HG03439 (cell line): ENCODE data around the gene PTTG1IP2.

ENCODE experiments used
- ATAC-seq: cut with Tn5 transposase; IDR thresholded peaks from one replicate; pipeline ENCODE4 v1.9.1; 2021; ENCODE audit warnings: mild to moderate bottlenecking, moderate library complexity; ENCODE audit not compliant: unreplicated experiment

PTTG1IP2 gene

DNA sequence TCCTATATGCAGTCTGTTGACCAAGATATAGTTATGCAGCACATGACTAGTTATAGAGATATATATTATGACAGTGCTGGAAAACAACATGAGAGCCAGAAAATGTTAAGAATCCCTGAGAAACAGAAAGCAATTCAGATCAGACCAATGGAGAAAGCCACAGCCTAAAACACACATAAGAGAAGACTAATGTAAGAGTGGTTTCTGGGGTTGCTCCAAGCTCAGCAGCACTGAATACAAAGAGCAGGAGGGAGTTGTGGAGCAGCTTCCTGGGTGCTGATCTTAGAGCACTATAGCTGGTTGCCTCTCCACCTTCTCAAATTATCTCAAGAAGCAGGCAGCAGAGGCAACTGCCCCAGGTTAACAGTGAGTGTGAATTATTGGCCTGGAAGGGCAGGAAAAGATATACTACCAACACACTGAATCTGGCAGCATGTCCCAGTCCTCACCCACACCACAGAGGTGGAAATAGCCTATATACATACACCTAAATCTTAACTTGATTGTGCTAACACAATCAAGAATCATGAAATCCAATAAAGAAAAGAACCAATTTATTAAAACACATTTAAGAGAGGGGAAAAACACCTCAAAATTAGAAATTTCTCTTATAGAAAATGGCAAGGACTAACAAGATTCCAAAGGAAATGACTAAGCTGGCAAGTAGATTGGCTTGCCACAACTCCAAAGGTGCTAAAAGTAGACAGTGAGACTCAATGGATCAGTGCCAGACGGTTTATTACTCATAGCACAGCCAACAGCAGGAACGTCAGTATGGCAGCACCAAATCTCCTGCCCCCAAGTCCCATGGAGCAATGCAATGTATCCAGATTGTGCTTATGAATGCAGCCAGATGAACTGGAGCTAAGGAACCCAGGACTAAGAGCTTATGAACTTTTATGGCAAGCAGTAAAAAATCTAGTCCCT, 5.1 kb downstream of the PTTG1IP2 start:
- ATAC-seq = no peak

DNA sequence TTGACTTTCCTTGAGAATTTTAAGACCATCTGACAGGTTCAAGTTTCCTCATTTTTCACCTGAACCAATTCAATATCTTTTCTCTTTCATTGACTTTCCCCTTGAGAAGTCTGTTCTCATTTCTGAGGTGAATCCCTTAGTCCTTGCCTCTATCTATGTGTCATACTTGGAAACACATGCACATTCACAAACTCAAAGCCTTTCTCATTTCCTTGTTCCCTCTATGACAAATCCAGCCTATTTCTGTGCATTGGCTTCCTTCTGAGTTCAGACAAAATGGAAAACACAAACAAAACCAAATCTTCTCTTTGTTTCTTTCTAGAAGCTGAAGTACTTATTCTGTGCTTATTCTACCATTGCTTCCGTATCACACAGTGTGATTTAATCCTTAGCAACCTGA, 13.8 kb downstream of the PTTG1IP2 start:
- no peak for ATAC-seq

- no peak for ATAC-seq
Observed at GRCh38 chr7:90484706-90485105, 15.3 kb downstream of the PTTG1IP2 start.

DNA sequence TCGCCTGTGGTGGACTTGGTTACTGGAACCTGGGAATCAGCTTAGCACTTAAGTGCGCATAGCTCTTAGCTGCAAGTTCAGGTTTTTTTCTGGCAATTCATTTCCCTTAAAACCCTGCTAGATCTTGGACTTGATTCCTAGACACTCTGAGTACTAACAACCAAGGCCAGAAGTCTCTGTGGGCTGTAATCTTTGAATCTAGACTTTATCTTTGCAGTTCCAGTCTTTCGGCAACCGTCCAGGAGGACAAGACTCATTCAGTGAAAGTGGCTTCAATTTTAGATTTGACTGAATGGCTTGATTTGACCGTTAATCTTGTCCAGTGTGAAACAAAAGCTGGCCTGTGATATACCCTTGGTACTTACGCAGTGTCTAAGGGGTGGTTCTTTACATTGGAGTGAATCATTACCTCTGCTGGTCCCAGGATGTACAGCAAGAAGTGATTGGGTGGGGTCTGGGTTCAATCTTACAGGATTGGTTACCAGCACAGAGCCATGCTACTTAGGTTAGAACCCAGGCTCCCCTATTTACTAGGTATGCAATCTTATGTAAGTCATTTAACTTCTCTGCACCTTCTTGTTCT, 16.4 kb downstream of the PTTG1IP2 start:
- no peak for ATAC-seq

DNA sequence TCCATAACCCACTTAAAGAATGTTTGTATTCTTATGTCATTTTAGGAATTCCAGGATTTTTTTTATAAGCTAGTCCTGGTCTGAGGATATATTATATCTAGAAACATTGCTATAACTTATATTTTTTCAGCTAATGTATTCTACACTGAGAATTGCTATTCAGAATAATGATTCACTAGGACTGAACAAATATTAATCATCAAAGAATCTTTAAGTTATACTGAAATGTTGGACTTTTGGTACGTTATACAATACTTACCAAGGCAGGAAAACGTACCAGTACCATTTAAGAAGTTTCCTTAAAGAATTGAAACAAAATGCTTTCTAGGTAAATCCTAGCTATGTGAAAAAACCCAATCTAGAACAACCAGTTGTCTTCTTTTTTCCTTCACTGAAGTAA, 18.4 kb downstream of the PTTG1IP2 start:
- ATAC-seq = no peak

DNA sequence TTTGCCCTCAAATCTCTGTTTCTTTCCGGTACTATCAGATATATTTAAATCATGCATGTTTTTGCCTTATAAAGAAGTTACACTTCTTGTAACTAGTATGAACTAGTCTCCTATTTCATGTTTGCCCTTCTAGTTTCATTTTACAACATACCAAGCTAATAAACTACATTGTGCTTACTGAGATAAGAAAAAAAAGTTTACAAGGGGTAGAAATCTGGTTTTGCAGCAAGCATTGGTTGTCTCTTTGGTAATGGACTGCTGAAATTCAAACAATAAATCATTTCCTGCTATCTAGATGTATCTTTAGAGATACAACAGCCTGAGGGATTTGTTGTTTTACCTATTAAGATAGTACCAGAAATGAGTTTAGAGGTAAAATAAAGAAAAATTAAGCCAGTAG, 18.8 kb downstream of the PTTG1IP2 start:
- no peak for ATAC-seq

GRCh38 chr7:90492250-90492649, 22.8 kb downstream of the PTTG1IP2 start:
- no peak for ATAC-seq

- ATAC-seq = no peak
Observed at GRCh38 chr7:90495241-90495640, 25.8 kb downstream of the PTTG1IP2 start.

DNA sequence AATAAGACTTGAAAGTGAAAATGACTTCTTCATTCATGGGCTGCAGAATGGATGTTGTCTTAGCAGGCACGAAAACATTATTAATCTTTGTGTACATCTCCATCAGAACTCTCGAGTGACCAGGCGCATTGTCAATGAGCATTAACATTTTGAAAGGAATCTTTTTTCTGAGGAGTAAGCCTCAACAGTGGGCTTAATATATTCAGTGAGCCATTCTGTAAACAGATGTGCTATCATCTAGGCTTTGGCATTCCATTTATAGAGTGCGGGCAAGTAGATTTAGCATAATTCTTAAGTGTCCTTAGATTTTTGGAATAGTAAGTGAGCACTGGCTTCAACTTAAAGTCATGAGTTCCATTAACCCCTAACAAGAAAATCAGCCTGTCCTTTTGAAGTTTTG, 33.1 kb downstream of the PTTG1IP2 start:
- no peak for ATAC-seq

DNA sequence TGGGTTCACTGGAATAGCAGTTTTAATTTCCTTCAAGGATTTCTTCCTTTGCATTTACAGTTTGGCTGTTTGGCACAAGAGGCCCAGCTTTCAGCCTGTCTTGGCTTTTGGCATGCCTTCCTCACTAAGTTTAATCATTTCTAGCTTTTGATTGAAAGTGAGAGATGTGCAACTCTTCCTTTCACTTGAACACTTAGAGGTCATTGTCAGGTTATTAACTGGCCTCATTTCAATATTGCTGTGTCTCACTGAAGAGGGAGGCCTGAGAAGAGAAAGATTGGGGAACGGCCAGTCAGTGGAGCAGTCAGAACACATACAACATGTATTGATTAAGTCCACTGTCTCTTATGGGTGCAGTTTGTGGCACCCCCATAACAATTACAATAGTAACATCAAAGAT, 33.9 kb downstream of the PTTG1IP2 start:
- ATAC-seq = no peak

DNA sequence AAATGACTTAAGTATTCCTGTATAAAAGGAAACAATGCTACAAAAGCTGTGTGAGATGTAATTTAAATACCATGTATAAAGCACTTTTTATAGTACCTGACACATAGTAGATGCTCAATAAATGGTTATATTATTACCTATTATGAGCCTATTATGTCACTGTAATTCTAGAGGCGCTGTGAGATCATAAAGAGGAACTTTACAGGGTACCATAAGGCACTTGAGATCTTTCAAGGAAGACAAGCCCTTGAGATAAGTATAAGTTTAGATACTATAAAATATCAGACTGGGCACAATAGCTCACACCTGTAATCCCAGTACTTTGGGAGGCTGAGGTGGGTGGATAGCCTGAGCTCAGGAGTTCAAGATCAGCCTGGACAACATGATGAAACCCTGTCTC, 38.3 kb downstream of the PTTG1IP2 start:
- ATAC-seq = no peak

GRCh38 chr7:90511776-90512175, 42.3 kb downstream of the PTTG1IP2 start:
- ATAC-seq = no peak

- no peak for ATAC-seq
Observed at GRCh38 chr7:90512821-90513254, 43.4 kb downstream of the PTTG1IP2 start.

GRCh38 chr7:90516257-90516656, 46.8 kb downstream of the PTTG1IP2 start:
- no peak for ATAC-seq

DNA sequence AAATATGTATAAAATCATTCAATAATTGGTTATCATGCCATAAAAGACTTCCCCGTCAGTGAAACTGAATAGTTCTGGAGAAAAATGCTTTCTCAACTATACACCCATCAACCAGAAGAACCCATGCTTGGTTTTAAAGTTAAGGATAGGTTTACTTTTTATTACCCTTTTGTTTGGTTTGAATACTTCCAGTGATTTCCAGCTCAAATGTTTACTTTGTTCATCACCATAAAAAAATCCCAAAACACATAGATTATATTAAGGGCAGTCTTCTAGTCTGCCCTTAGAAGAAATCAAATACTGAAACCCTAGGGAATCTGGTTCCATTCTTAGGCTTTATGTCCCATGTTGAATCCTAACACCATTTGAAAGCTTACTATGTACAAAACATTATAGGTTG, 49.2 kb downstream of the PTTG1IP2 start:
- ATAC-seq = no peak

DNA sequence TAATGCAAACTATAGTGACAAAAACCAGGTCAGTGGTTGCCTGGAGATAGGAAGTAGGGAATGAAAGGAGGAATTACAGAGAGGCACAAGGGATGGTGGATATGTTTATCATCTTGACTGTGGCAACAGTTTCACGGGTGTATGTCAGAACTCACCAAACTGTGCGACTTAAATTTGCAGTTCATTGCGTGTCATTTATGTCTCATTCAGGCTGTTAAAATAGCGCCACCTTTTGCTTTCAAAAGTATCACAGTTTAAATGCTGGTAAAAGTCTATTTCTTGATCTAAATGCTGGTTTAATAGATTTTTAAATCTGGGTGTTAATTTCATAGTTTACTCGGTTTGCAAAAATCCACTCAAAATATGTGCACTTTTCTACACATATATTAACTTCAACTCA, 51.0 kb downstream of the PTTG1IP2 start:
- ATAC-seq = no peak

GRCh38 chr7:90530263-90530662, 60.8 kb downstream of the PTTG1IP2 start:
- no peak for ATAC-seq

GRCh38 chr7:90532231-90532929, 62.9 kb downstream of the PTTG1IP2 start:
- ATAC-seq = no peak

- no peak for ATAC-seq
Observed at GRCh38 chr7:90536449-90536848, 67.0 kb downstream of the PTTG1IP2 start.

DNA sequence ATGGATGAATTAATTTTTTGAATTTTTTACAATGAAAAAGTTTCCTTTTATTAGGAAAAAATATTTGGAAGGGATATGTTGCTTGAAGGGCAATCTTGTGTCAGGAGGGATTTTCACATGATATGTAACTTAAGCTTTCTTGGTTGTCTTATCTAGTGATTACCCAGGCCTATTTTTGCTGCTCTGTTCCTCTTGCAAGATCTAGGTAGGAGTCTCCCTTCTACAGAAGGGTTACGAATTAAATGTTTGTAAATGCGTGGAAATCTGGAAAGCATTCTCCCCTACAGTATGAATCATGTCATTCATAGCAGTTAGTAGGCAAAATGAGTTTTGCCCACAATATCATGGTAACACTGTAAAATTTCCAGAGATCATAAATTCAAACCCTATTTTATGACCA, 69.0 kb downstream of the PTTG1IP2 start:
- ATAC-seq = no peak

DNA sequence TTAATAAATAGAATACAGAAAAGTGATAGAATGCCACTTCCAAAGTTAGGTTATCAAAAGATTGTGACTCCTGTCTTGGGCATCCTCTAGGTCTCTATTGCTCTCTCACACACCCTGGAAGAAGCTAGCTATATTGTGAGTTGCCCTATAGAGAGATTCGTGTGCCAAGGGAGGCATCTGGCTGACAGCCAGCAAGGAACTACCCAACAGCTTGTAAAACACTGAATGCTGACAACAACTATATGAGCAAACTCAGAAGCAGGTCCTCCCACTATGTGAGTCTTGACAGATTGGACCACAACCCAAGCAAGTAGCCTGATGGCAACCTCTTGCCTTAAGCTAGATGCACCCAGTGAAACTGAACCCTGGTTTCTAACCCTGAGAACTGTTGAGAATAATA, 71.0 kb downstream of the PTTG1IP2 start:
- ATAC-seq = no peak

GRCh38 chr7:90551036-90551435, 81.6 kb downstream of the PTTG1IP2 start:
- ATAC-seq = no peak
